GM12891 (cell line): ENCODE results near the gene NADK.
"Not testable (repeated sequence)": the region's sequence is repeated elsewhere in the genome, so short reads cannot be mapped to it uniquely, and the experiment has no call there.

Source experiments
- POLR2A ChIP-seq: IDR thresholded peaks from 2 replicates; pipeline ENCODE4 v1.6.1; 2011; ENCODE audit warnings: low read depth, low read length, control low read depth
- POLR2AphosphoS5 ChIP-seq: IDR thresholded peaks from 2 replicates; pipeline ENCODE4 v1.6.1; 2011; ENCODE audit warnings: low read depth, low read length, control low read depth
- POU2F2 ChIP-seq: IDR thresholded peaks from 2 replicates; pipeline ENCODE4 v1.6.1; 2011; ENCODE audit warnings: low read depth, mild to moderate bottlenecking, control low read depth, low read length, moderate library complexity
- SPI1 ChIP-seq: IDR thresholded peaks from 2 replicates; pipeline ENCODE4 v1.6.1; 2011; ENCODE audit warnings: low read depth, low read length, control low read depth
- TAF1 ChIP-seq: IDR thresholded peaks from 2 replicates; pipeline ENCODE4 v1.6.1; 2011; ENCODE audit warnings: low read depth, low read length, control low read depth

GRCh38 chr1:1724035-1724864, 54.0 kb downstream of the NADK start, which contains the start of gene CDK11A:
- not testable (repeated sequence) for TF ChIP-seq POLR2A, TAF1, POLR2AphosphoS5, POU2F2
- TF ChIP-seq SPI1 = peak; percentile 62
